Globus pallidus (tissue), 1 donor: ENCODE data around the gene CSAG2.
"Not testable (repeated sequence)": the region's sequence is repeated elsewhere in the genome, so short reads cannot be mapped to it uniquely, and the experiment has no call there.

Experiments used
- DNase-seq: peaks from one replicate; pipeline ENCODE4 v3.0.0-alpha.2; 2015; ENCODE audit warnings: low spot score

Gene CSAG2, protein sequence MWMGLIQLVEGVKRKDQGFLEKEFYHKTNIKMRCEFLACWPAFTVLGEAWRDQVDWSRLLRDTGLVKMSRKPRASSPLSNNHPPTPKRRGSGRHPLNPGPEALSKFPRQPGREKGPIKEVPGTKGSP

GRCh38 chrX:152709173-152709572, at the start of gene CSAG2:
TSS of gene CSAG2 (minus strand) at chrX:152709273. CDS start at chrX:152709112, 161 bp downstream.
- DNase-seq = not testable (repeated sequence)

GRCh38 chrX:152754871-152755270, 45.8 kb upstream of the CSAG2 start:
- DNase-seq = not testable (repeated sequence)

GRCh38 chrX:152753686-152754650, 44.9 kb upstream of the CSAG2 start, which contains the start of gene MAGEA2:
TSS of gene MAGEA2 (minus strand) at chrX:152753842. CDS start at chrX:152751363, 2,479 bp downstream.
- DNase-seq = not testable (repeated sequence)

DNA sequence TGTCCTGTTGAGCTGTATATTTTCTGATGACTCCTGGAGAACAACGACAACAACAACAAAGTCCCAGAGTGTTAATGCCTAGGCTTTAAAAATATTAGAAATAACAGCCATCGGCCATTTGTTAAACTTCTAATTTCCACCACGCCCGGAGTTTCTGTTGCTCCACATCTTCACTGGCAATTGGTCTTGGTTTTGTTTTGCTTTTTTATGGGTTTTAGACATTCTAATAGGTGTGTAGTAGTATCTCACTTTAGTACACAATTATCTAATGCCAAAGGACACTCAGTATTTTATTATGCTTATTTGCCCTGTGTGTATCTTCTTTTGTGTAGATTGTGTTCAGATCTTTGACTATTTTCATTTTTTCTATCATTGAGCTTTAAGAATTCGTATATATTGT, 29.5 kb upstream of the CSAG2 start:
- DNase-seq = no peak

- DNase-seq = not testable (repeated sequence)
Observed at GRCh38 chrX:152736528-152736927, 27.5 kb upstream of the CSAG2 start.

DNA sequence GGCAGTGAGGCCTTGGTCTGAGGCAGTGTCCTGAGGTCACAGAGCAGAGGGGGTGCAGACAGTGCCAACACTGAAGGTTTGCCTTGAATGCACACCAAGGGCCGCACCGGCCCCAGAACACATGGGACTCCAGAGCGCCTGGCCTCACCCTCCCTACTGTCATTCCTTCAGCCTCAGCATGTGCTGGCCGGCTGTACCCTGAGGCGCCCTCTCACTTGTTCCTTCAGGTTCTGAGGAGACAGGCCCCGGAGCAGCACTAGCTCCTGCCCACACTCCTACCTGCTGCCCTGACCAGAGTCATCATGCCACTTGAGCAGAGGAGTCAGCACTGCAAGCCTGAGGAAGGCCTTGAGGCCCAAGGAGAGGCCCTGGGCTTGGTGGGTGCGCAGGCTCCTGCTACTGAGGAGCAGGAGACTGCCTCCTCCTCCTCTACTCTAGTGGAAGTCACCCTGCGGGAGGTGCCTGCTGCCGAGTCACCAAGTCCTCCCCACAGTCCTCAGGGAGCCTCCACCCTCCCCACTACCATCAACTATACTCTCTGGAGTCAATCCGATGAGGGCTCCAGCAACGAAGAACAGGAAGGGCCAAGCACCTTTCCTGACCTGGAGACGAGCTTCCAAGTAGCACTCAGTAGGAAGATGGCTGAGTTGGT, 26.9 kb upstream of the CSAG2 start:
- no peak for DNase-seq

DNA sequence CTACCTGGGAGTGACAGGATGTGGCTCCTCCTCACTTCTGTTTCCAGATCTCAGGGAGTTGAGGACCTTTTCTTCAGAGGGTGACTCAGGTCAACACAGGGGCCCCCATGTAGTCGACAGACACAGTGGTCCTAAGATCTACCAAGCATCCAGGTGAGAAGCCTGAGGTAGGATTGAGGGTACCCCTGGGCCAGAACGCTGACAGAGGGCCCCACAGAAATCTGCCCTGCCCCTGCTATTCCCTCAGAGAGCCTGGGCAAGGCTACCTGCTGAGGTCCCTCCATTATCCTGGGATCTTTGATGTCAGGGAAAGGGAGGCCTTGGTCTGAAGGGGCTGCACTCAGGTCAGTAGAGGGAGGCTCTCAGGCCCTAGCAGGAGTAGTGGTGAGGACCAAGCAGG, 26.0 kb upstream of the CSAG2 start:
- DNase-seq = no peak

DNA sequence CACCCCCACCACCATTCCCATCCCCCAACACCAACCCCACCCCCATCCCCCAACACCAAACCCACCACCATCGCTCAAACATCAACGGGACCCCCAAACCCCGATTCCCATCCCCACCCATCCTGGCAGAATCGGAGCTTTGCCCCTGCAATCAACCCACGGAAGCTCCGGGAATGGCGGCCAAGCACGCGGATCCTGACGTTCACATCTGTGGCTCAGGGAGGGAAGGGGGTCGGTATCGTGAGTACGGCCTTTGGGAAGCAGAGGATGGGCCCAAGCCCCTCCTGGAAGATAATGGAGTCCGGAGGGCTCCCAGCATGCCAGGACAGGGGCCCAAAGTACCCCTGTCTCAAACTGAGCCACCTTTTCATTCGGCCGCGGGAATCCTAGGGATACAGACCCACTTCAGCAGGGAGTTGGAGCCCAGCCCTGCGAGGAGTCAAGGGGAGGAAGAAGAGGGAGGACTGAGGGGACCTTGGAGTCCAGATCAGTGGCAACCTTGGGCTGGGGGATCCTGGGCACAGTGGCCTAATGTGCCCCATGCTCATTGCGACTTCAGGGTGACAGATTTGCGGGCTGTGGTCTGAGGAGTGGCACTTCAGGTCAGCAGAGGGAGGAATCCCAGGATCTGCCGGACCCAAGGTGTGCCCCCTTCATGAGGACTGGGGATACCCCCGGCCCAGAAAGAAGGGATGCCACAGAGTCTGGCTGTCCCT, 25.2 kb upstream of the CSAG2 start:
- not testable (repeated sequence) for DNase-seq

GRCh38 chrX:152733261-152733975, 24.3 kb upstream of the CSAG2 start, which contains the start of the genes CSAG1 and MAGEA12:
TSS of gene CSAG1 (minus strand) at chrX:152733721. CDS start at chrX:152732460, 1,261 bp downstream.
TSS of gene MAGEA12 (plus strand) at chrX:152733757. CDS start at chrX:152736162, 2,405 bp downstream.
- no peak for DNase-seq

DNA sequence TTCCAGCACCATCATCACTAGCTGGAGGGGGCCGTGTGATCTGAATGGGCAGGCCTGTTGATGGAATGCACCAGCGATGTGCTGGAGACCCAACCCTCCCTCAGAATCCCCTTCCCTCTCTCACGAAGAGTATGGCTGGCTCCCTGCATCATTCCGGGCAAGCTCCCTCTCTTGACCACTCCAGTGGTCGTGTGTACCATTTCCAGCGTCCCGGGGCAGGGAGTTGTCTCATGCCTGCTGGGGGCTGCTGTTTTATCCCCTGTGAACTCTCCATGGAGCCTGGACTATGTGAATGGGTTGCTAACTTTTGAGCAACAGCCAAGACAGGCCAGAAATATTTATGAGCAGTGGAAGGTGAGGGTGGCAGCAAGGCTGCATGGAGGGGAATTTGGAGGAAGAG, 16.3 kb upstream of the CSAG2 start:
- DNase-seq = no peak

GRCh38 chrX:152713815-152714787, 5.0 kb upstream of the CSAG2 start, which contains the start of gene MAGEA2B:
TSS of gene MAGEA2B (plus strand) at chrX:152714628. CDS start at chrX:152717107, 2,479 bp downstream.
- not testable (repeated sequence) for DNase-seq

DNA sequence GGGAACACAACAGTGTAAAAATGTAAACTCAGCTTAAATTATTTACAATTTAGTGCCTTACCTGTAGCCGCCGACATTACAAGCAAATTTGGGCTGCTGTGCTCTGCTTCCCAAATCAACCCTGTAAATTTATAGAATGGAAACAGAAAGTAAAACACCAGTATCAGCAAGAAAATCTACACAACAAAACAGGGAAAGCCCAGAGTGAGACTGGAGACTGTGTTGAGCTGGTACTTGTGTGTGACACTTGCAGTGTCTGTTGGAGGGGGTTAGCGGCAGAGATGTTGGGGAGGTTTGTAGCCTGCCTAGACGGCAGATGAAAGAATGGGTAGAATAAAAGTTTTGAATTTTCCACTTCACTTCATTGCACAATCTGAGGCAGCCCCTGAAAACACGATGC, 4.1 kb upstream of the CSAG2 start:
- not testable (repeated sequence) for DNase-seq

DNA sequence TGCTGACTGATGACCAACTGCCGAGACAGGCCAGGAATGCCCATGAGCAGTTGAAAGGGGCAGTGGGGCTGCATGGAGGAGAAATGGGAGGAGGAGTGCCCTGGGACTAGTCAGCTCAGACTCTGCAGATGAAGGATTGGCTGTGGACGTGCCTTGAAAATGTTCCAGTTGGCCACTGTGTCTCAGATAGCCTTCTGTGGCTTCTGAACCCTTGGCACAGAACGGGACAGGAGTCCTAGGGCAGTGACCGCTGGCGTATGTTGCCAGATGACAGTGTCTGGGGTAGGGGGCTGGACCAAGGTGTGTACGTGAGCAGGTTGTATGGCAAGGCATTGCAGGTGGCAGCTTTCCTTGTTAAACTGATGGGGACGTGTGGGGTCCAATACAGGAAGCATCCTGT, 2.6 kb downstream of the CSAG2 start:
- not testable (repeated sequence) for DNase-seq

- not testable (repeated sequence) for DNase-seq
Observed at GRCh38 chrX:152700390-152700789, 8.7 kb downstream of the CSAG2 start.

- not testable (repeated sequence) for DNase-seq
Observed at GRCh38 chrX:152697952-152698931, 10.8 kb downstream of the CSAG2 start, which contains the start of gene MAGEA3. TSS of gene MAGEA3 (plus strand) at chrX:152698794. CDS start at chrX:152700833, 2,039 bp downstream.

DNA sequence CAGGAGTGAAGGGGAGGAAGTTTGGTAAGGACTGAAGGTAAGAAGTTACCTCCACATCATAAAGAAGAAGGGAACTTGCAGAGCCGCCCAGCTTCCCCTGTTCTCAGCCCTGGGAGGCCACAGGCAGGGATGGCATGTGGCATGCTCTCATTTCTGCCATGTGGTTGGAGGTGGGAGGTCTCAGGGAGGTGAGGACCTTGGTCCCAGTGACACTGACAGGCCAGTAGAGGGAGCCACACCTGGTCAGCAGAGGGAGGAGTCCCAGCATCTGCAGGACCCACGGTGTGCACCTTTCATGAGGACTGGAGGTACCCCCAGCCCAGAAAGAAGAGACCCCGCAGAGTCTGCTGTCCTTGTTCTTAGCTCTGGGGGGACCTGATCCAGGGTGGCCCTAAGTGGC, 28.1 kb downstream of the CSAG2 start:
- not testable (repeated sequence) for DNase-seq

GRCh38 chrX:152674652-152675051, 34.4 kb downstream of the CSAG2 start:
- DNase-seq = not testable (repeated sequence)

DNA sequence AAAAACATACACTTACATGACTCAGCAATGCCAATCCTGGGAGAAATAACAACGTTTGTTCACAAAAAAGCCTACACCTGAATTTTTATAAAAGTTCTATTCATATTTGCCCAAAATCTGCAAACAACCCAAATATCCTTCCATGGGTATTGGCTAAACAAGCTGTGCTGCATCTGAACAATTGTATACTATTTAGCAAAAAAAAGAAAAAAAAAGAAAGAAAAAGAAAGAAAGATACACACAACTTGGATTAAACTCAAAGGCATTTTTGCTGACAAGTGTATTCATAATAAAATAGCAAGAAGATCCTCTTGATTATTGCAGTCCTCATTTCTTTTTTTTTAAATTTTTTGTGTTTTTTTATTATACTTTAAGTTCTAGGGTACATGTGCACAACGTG, 34.9 kb downstream of the CSAG2 start:
- no peak for DNase-seq
